Sigmoid colon (tissue), 4 donors: ENCODE measurements around the gene SCARB1.

Experiments used
- POLR2AphosphoS5 ChIP-seq, 4 donors: sonication (generic); formaldehyde crosslinking; IDR thresholded peaks; one replicate each; pipeline ENCODE4 v1.6.1; 2017; ENCODE audit warnings: antibody characterized with exemption in 4 of 4
- TF ChIP-seq, protein P1 (sequence below), 4 experiments: fragments of 450-650 bp in 3 of 4; fragments of 200-600 bp in 1 of 4; IDR thresholded peaks; one replicate each; pipeline ENCODE4 v1.5.1; 2016 to 2019; ENCODE audit warnings: antibody characterized with exemption in 4 of 4, mild to moderate bottlenecking in 3 of 4, moderate library complexity in 2 of 4

DNA sequence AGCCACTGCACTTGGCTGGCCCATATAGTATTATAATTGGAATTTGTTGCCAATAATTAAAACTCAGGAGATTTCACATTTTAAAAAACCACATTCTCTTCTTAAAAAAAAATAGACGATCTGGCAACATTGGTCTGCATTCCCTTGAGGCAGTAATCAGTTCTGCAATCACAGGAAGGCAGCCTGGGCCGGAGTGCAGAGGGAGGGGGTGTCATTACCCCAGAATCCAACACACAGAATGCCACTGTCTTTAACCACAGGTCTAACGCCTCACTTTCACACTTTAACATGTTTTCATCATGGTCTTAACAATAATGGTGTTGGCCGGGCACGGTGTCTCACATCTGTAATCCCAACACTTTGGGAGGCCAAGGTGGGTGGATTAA is 100.1 kb downstream of the SCARB1 start:
- TF ChIP-seq POLR2AphosphoS5 (IDR thresholded peaks at IDR 0.05) = no peak
- TF ChIP-seq, protein P1, sequence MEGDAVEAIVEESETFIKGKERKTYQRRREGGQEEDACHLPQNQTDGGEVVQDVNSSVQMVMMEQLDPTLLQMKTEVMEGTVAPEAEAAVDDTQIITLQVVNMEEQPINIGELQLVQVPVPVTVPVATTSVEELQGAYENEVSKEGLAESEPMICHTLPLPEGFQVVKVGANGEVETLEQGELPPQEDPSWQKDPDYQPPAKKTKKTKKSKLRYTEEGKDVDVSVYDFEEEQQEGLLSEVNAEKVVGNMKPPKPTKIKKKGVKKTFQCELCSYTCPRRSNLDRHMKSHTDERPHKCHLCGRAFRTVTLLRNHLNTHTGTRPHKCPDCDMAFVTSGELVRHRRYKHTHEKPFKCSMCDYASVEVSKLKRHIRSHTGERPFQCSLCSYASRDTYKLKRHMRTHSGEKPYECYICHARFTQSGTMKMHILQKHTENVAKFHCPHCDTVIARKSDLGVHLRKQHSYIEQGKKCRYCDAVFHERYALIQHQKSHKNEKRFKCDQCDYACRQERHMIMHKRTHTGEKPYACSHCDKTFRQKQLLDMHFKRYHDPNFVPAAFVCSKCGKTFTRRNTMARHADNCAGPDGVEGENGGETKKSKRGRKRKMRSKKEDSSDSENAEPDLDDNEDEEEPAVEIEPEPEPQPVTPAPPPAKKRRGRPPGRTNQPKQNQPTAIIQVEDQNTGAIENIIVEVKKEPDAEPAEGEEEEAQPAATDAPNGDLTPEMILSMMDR (IDR thresholded peaks at IDR 0.05) = no peak
